Measurements from ENCODE around the gene AFF3. TPM values are rescaled to one million over a fixed set of nuclear protein-coding genes. Genes with fewer than 3 reads are reported as not detected.

The AFF3 gene
- total RNA-seq, 1 experiment from 2014 or later, result 0.22 TPM

DNA sequence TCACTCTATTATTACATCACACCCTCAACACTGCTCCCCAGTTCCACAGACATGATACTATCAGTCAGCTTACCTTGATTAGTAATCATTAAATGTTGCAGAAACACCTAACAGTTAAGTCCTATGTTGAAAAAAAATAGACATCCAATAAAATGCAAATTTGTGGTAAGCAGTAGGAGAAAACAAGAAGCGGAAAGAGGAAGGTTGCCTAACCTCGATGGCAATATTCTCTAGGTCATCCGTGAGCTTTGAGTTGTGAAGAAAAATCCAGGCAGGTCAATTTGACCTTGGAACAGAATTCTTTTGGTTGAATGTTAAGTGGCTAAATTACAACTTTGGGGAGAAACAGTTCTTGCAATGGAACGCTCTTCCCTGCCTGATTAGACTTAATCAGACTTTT, 264.4 kb downstream of the AFF3 start:
- no peak overlapping the region for H2BK5ac ChIP-seq (ENCODE audit: insufficient read length, low read length)
- no peak overlapping the region for H2BK120ac ChIP-seq (ENCODE audit: low read depth, low read length, poor library complexity, severe bottlenecking)
- WGBS (ENCODE audit: extremely low coverage, insufficient read length, low lambda C conversion rate), result no CpG with 5 or more reads among the region's 4 CpGs
- H3T11ph ChIP-seq (ENCODE audit: low read length), result no peak overlapping the region
- no peak overlapping the region for H4K5ac ChIP-seq (ENCODE audit: insufficient read length, low read depth, low read length)
- no peak overlapping the region for H3K9ac ChIP-seq (ENCODE audit: extremely low read depth, insufficient read length, low read length)
- H3K4ac ChIP-seq (ENCODE audit: low read depth, low read length), result no peak overlapping the region
- no peak overlapping the region for H3K18ac ChIP-seq (ENCODE audit: insufficient read length, low read depth, low read length)
- no peak for DNase-seq
- TF ChIP-seq, protein P1, sequence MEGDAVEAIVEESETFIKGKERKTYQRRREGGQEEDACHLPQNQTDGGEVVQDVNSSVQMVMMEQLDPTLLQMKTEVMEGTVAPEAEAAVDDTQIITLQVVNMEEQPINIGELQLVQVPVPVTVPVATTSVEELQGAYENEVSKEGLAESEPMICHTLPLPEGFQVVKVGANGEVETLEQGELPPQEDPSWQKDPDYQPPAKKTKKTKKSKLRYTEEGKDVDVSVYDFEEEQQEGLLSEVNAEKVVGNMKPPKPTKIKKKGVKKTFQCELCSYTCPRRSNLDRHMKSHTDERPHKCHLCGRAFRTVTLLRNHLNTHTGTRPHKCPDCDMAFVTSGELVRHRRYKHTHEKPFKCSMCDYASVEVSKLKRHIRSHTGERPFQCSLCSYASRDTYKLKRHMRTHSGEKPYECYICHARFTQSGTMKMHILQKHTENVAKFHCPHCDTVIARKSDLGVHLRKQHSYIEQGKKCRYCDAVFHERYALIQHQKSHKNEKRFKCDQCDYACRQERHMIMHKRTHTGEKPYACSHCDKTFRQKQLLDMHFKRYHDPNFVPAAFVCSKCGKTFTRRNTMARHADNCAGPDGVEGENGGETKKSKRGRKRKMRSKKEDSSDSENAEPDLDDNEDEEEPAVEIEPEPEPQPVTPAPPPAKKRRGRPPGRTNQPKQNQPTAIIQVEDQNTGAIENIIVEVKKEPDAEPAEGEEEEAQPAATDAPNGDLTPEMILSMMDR (conservative IDR thresholded peaks at IDR 0.05), result no peak
- no peak overlapping the region for H2AK5ac ChIP-seq (ENCODE audit: insufficient read length, low read length)
- H2BK20ac ChIP-seq (ENCODE audit: low read depth, low read length, poor library complexity, severe bottlenecking), result no peak overlapping the region
- Mint-ChIP-seq H3K9me3 (no peaks in the 10 kb centered on the region), H3K4me3 (no peak overlapping the region), H3K36me3 (ENCODE audit: insufficient read depth in 1 of 3, low read depth in 3 of 3) (no peaks in the 10 kb centered on the region), H3K27me3 (ENCODE audit: low read depth) (no peaks in the 10 kb centered on the region; the same call in none of the 2 replicates), H3K4me1 (peaks cover 0 to 9% of the 10 kb centered on the region in 2 experiments; a peak in 3 of 4 replicates), H3K27ac (no peak overlapping the region)
- H3K79me1 ChIP-seq (ENCODE audit: insufficient read depth, low read depth, low read length, poor library complexity, severe bottlenecking), result no peaks in the 10 kb centered on the region
- no peak overlapping the region for H3K23ac ChIP-seq (ENCODE audit: insufficient read length, low read depth, low read length)
- no peak overlapping the region for H2BK12ac ChIP-seq (ENCODE audit: insufficient read length, low read depth, low read length)
- H2BK15ac ChIP-seq (ENCODE audit: low read depth, low read length), result no peak overlapping the region
- no peaks in the 10 kb centered on the region for H3K23me2 ChIP-seq (ENCODE audit: insufficient read length, low read depth, low read length, poor library complexity, severe bottlenecking)
- H3K9me3 ChIP-seq (ENCODE audit: control insufficient read depth, low read depth, low read length), result no peaks in the 10 kb centered on the region
- no peak overlapping the region for H2AFZ ChIP-seq (ENCODE audit: low read length)
- H3K56ac ChIP-seq (ENCODE audit: insufficient read length, low read depth, low read length), result no peak overlapping the region
- H4K20me1 ChIP-seq (ENCODE audit: control insufficient read depth, insufficient read depth, insufficient read length), result no peaks in the 10 kb centered on the region
- H3K4me2 ChIP-seq (ENCODE audit: insufficient read depth, insufficient read length, low read length), result no peak overlapping the region
- no peaks in the 10 kb centered on the region for H3K27me3 ChIP-seq (ENCODE audit: insufficient read depth, low read length)
- H4K91ac ChIP-seq (ENCODE audit: insufficient read length, low read depth, low read length), result no peak overlapping the region
- H4K8ac ChIP-seq (replicated peaks; ENCODE audit: insufficient read length, low read depth, low read length), result no peak overlapping the region
- no peak overlapping the region for H3K14ac ChIP-seq (ENCODE audit: insufficient read depth, low read length)
- H3K27ac ChIP-seq (ENCODE audit: insufficient read length, low read depth, low read length), result no peak overlapping the region
- H3K79me2 ChIP-seq (ENCODE audit: insufficient read depth, low read length), result no peaks in the 10 kb centered on the region
- no peaks in the 10 kb centered on the region for H3K4me1 ChIP-seq (ENCODE audit: insufficient read depth, low read length)
